Vagina (tissue), 2 donors: ENCODE results near the gene PDLIM3. TPM values are rescaled to one million over a fixed set of nuclear protein-coding genes. Genes with fewer than 3 reads are reported as not detected.
A peak's percentile ranks its signal among the peaks of the same experiment; 100 is the strongest.

Experiments
- DNase-seq, 2 donors: peaks; one replicate each; pipeline ENCODE4 v3.0.0-alpha.2; 2017; ENCODE audit errors: extremely low spot score in 2 of 2
- H3K27ac ChIP-seq: fragments of 200-600 bp; sonication (generic); one replicate; pipeline ENCODE4 v1.5.1; 2019
- H3K27me3 ChIP-seq: fragments of 200-600 bp; sonication (generic); one replicate; pipeline ENCODE4 v1.5.1; 2019
- H3K36me3 ChIP-seq, 2 donors: fragments of 200-600 bp; sonication (generic); one replicate each; pipeline ENCODE4 v1.5.1; 2017 to 2019
- H3K4me1 ChIP-seq: fragments of 200-600 bp; sonication (generic); one replicate; pipeline ENCODE4 v1.5.1; 2019
- H3K4me3 ChIP-seq, 2 donors: fragments of 200-600 bp; sonication (generic); 1 replicate in 1 of 2; 2 replicates in 1 of 2; pipeline ENCODE4 v1.5.1; 2016 to 2019
- H3K9me3 ChIP-seq: fragments of 200-600 bp; sonication (generic); one replicate; pipeline ENCODE4 v1.5.1; 2019
- POLR2A ChIP-seq, 2 donors: fragments of 450-650 bp; IDR thresholded peaks; one replicate each; pipeline ENCODE4 v1.6.1; 2017; ENCODE audit warnings: antibody characterized with exemption in 2 of 2, mild to moderate bottlenecking in 2 of 2, moderate library complexity in 2 of 2
- POLR2AphosphoS5 ChIP-seq, 2 donors: sonication (generic); formaldehyde crosslinking; IDR thresholded peaks; one replicate each; pipeline ENCODE4 v1.9.0; 2017; ENCODE audit warnings: antibody characterized with exemption in 2 of 2, mild to moderate bottlenecking in 2 of 2, low read depth in 1 of 2; ENCODE audit not compliant: insufficient read depth in 1 of 2
- intact Hi-C: fragments of 100-400 bp; cut with DNase I; formaldehyde crosslinking; loops from one replicate; pipeline ENCODE4 v1.15.1; 2023
- total RNA-seq: library from RNA; depleted of rRNA; stranded (reverse); fragments of >200 nt; gene quantifications from one replicate; pipeline ENCODE4 v1.2.3, GENCODE V29; 2016
- TF ChIP-seq, protein P1 (sequence below), 3 experiments: fragments of 450-650 bp in 2 of 3; fragments of 200-600 bp in 1 of 3; sonication (generic) in 1 of 3; IDR thresholded peaks; one replicate each; pipeline ENCODE4 v1.5.1; 2017 to 2019; ENCODE audit warnings: antibody characterized with exemption in 3 of 3, mild to moderate bottlenecking in 2 of 3, moderate library complexity in 2 of 3

PDLIM3 gene
- total RNA-seq, 1 donor from 2014 or later, result 148 TPM

DNA sequence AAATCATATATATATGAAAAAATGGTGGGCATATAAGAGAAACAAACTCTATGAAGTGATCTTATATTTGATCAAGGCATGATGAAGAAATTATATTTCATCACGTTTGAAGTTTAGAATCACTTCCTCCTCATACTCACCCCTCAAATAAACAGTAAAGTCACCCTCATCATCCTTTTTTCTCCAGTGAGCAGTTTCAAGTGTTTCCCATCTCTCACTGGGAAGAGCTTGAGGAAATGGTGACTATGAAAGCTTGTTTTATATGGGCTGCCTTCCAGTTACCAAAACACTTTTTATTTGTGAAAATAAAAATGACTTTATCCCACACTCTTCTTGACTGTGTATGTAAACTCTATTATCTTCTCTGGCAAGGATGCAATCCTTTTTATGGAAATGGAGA lies 16.8 kb downstream of the PDLIM3 start:
- Histone ChIP-seq H3K27ac (no peak overlapping the region), H3K9me3 (no peaks in the 10 kb centered on the region), H3K4me1 (no peaks in the 10 kb centered on the region), H3K27me3 (no peaks in the 10 kb centered on the region), H3K4me3 (no peak overlapping the region), H3K36me3 (no peaks in the 10 kb centered on the region)
- DNase-seq, result no peak
- intact Hi-C loops, result no loop called here
- TF ChIP-seq, protein P1, sequence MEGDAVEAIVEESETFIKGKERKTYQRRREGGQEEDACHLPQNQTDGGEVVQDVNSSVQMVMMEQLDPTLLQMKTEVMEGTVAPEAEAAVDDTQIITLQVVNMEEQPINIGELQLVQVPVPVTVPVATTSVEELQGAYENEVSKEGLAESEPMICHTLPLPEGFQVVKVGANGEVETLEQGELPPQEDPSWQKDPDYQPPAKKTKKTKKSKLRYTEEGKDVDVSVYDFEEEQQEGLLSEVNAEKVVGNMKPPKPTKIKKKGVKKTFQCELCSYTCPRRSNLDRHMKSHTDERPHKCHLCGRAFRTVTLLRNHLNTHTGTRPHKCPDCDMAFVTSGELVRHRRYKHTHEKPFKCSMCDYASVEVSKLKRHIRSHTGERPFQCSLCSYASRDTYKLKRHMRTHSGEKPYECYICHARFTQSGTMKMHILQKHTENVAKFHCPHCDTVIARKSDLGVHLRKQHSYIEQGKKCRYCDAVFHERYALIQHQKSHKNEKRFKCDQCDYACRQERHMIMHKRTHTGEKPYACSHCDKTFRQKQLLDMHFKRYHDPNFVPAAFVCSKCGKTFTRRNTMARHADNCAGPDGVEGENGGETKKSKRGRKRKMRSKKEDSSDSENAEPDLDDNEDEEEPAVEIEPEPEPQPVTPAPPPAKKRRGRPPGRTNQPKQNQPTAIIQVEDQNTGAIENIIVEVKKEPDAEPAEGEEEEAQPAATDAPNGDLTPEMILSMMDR (IDR thresholded peaks at IDR 0.05), result no peak

DNA sequence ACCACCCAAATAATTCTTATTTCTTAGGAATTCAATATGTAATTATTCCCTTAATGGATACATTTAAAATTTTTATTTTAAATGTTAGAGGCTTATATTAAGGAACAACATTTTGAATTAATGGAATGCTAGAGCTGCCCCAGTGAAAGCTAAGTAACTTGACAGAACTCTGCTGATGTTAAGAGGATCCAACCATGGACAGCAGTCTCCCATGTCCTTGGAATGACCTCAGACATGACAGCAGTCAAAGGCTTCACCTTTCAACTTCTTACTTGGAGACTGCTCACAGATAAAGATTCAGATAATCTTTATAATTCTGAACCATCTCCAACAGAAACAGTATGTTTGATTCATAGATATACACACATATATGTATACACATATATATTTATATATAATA lies 17.2 kb downstream of the PDLIM3 start:
- no peaks in the 10 kb centered on the region for H3K27me3 ChIP-seq
- intact Hi-C loops, result no loop called here
- TF ChIP-seq POLR2A (IDR thresholded peaks at IDR 0.05) (no peak), POLR2AphosphoS5 (IDR thresholded peaks at IDR 0.05; ENCODE audit: insufficient read depth in 1 of 2, low read depth in 1 of 2) (no peak)
- TF ChIP-seq, protein P1 (IDR thresholded peaks at IDR 0.05), result no peak
- H3K27ac ChIP-seq, result no peak overlapping the region
- peaks cover 1% of the 10 kb centered on the region for H3K4me1 ChIP-seq
- H3K36me3 ChIP-seq, result no peaks in the 10 kb centered on the region
- no peaks in the 10 kb centered on the region for H3K9me3 ChIP-seq
- no peak overlapping the region for H3K4me3 ChIP-seq
- DNase-seq, result no peak

DNA sequence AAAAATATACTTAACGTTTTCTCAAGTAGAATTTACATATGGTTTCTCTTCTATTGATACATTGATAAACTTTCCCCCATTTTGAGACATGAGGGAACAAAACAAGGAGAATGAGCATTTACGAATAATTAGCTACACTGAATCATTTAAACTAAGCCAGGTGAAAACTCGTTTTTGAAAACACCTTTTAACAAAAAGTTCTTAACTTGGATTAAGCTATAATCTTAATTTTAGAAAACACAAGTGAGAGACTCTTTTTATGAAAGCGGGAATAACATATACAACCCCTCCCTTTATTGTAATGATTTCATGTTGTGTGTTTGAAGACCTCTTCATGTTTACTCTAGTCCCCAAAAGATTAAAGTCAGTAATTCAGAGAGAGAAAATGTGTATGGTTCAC lies 20.1 kb downstream of the PDLIM3 start:
- no peak for DNase-seq
- no peak for TF ChIP-seq POLR2A (IDR thresholded peaks at IDR 0.05)
- TF ChIP-seq, protein P1 (IDR thresholded peaks at IDR 0.05), result no peak
- TF ChIP-seq POLR2AphosphoS5 (IDR thresholded peaks at IDR 0.05; ENCODE audit: insufficient read depth in 1 of 2, low read depth in 1 of 2), result no peak
- H3K4me3 ChIP-seq, result no peak overlapping the region
- peaks cover 5% of the 10 kb centered on the region for H3K4me1 ChIP-seq
- H3K27ac ChIP-seq, result no peak overlapping the region
- intact Hi-C loops, result no loop called here
- no peaks in the 10 kb centered on the region for H3K36me3 ChIP-seq
- no peaks in the 10 kb centered on the region for H3K9me3 ChIP-seq
- no peaks in the 10 kb centered on the region for H3K27me3 ChIP-seq

DNA sequence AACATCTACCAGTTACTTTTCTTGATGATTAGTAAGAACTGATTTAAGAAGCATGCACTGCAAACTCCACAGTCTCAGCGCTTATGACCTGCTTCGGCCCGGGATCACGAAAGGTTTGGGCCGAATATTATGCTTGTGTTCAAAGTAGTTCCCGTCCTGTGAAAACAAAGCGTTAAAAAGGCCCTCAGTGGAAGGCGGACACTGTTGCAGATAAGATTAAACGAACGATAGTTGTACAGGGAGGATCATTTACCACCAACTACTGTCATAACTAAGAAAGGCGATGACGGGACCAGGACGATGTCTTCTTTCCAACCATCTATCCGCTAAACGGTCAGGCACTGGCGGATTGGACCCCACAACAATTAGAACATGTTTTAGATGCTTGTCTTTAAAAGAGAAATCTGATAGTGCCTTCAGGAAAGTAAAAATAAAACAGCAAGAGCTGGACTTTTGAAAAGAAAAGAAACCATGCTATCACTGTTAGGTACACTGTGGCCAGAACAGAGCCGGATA lies 21.1 kb downstream of the PDLIM3 start:
- Histone ChIP-seq H3K9me3 (no peaks in the 10 kb centered on the region), H3K4me1 (peaks cover 5% of the 10 kb centered on the region), H3K27me3 (no peaks in the 10 kb centered on the region), H3K4me3 (no peak overlapping the region), H3K36me3 (no peaks in the 10 kb centered on the region), H3K27ac (no peak overlapping the region)
- intact Hi-C loops, result no loop called here
- no peak for TF ChIP-seq POLR2A (IDR thresholded peaks at IDR 0.05)
- no peak for TF ChIP-seq POLR2AphosphoS5 (IDR thresholded peaks at IDR 0.05; ENCODE audit: insufficient read depth in 1 of 2, low read depth in 1 of 2)
- TF ChIP-seq, protein P1 (IDR thresholded peaks at IDR 0.05), result no peak
- no peak for DNase-seq

DNA sequence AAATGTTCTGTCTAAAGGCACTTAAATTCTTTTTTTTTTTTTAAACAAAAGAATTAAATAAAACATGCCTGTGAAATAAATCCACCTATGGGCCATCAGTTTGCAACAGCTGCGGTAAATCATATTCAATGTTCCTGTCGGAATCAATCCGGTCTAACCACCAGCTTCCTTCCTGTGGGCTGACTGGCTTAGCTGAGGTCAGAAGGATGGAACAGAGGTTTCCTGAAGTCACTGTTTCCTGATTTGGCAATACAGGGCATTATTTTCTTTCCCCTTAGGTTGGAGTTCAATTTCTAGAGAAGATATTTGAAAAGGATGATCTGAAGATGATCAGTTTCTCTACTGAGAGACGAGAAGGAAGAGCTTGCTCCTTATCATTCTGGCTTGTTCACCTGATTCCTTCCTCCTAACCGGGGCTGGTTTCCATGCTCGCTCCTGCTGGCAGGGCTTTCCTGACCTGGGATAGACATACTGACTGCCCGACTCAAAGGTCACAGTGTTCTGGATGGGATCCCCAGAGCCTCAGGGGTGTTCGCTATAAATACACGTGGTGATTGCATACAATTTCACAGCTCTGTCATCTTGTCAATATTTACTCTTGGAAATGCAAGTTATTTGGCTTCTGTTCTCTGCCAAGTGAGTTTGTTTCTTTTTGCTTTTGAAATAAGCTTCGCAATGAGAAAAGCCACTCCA lies 21.7 kb downstream of the PDLIM3 start:
- Histone ChIP-seq H3K4me3 (no peak overlapping the region), H3K27ac (no peak overlapping the region), H3K4me1 (peaks cover 5% of the 10 kb centered on the region), H3K9me3 (no peaks in the 10 kb centered on the region), H3K36me3 (no peaks in the 10 kb centered on the region), H3K27me3 (no peaks in the 10 kb centered on the region)
- TF ChIP-seq, protein P1 (IDR thresholded peaks at IDR 0.05), result no peak
- peak in 1 of 2 donors; percentile 35 for TF ChIP-seq POLR2AphosphoS5 (IDR thresholded peaks at IDR 0.05; ENCODE audit: insufficient read depth in 1 of 2, low read depth in 1 of 2)
- no peak for DNase-seq
- intact Hi-C loops, result no loop called here
